ENCODE results near the gene ACCSL. TPM values are rescaled to one million over a fixed set of nuclear protein-coding genes. Genes with fewer than 3 reads are reported as not detected.

Gene ACCSL
- total RNA-seq, 2 donors from 2014 or later: not detected

GRCh38 chr11:44067266-44067665 lies 19.5 kb downstream of the ACCSL start:
- no peaks in the 10 kb centered on the region for H3K4me1 ChIP-seq (ENCODE audit: control insufficient read depth, insufficient read depth, low read length)
- DNase-seq: no peak
- no peaks in the 10 kb centered on the region for H3K27me3 Mint-ChIP-seq (ENCODE audit: insufficient read depth)
- no peak overlapping the region for H3K4me3 ChIP-seq (ENCODE audit: low read length)
- no peaks in the 10 kb centered on the region for H3K36me3 ChIP-seq (ENCODE audit: control insufficient read depth, insufficient read depth, low read length)
- H3K27ac ChIP-seq (ENCODE audit: low read depth, low read length): no peak overlapping the region
- no peak overlapping the region for H3K9ac ChIP-seq (ENCODE audit: extremely low read depth, low read length, poor library complexity, severe bottlenecking)
- peaks cover 21% of the 10 kb centered on the region for H3K4me1 Mint-ChIP-seq
- H3K4me3 Mint-ChIP-seq: peak overlapping the region; percentile 75
- H3K27me3 ChIP-seq (ENCODE audit: control insufficient read depth, insufficient read depth, low read length, poor library complexity, severe bottlenecking): no peaks in the 10 kb centered on the region
- H3K9me3 ChIP-seq (ENCODE audit: control insufficient read depth, low read length): no peaks in the 10 kb centered on the region
- H3K36me3 Mint-ChIP-seq (ENCODE audit: low read depth): peaks cover 10% of the 10 kb centered on the region
- 84 to 85% methylated on average over 5 of the region's 5 CpGs for WGBS, 2 experiments (ENCODE audit: insufficient coverage in 1 of 2, insufficient read length in 1 of 2)
- no peak overlapping the region for H3K27ac Mint-ChIP-seq
- H3K9me3 Mint-ChIP-seq: no peaks in the 10 kb centered on the region
- no peak for TF ChIP-seq CTCF (conservative IDR thresholded peaks at IDR 0.05)

DNA sequence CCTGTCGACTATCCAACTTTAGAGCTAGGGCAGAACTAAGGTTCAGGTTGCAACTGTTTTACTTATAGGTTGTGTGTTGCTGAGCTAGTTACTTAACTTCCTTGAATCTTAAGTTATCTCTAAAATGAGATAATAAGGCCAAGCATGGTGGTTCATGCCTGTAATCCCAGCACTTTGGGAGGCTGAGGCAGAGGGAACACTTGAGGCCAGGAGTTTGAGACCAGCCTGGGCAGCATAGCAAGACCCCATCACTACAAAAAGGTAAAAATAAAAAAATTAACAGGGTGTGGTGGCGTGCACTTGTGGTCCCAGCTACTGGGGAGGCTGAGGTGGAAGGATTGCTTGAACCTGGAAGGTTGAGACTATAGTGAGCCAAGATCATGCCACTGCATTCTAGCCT lies 20.4 kb downstream of the ACCSL start:
- no peaks in the 10 kb centered on the region for H3K27me3 ChIP-seq (ENCODE audit: control insufficient read depth, insufficient read depth, low read length, poor library complexity, severe bottlenecking)
- WGBS, 2 experiments (ENCODE audit: insufficient coverage in 1 of 2, insufficient read length in 1 of 2): 100% methylated on average over 2 of the region's 2 CpGs
- no peaks in the 10 kb centered on the region for H3K9me3 Mint-ChIP-seq
- no peak overlapping the region for H3K4me3 ChIP-seq (ENCODE audit: low read length)
- no peak overlapping the region for H3K4me3 Mint-ChIP-seq
- no peaks in the 10 kb centered on the region for H3K9me3 ChIP-seq (ENCODE audit: control insufficient read depth, low read length)
- H3K4me1 ChIP-seq (ENCODE audit: control insufficient read depth, insufficient read depth, low read length): no peaks in the 10 kb centered on the region
- H3K27ac Mint-ChIP-seq: no peak overlapping the region
- TF ChIP-seq CTCF (conservative IDR thresholded peaks at IDR 0.05): no peak
- H3K36me3 Mint-ChIP-seq (ENCODE audit: low read depth): peaks cover 10% of the 10 kb centered on the region
- no peaks in the 10 kb centered on the region for H3K36me3 ChIP-seq (ENCODE audit: control insufficient read depth, insufficient read depth, low read length)
- H3K27ac ChIP-seq (ENCODE audit: low read depth, low read length): no peak overlapping the region
- H3K27me3 Mint-ChIP-seq (ENCODE audit: insufficient read depth): no peaks in the 10 kb centered on the region
- peak; percentile 2 for DNase-seq
- peaks cover 21% of the 10 kb centered on the region for H3K4me1 Mint-ChIP-seq
- H3K9ac ChIP-seq (ENCODE audit: extremely low read depth, low read length, poor library complexity, severe bottlenecking): no peak overlapping the region

- DNase-seq: peak; percentile 70
Measured at GRCh38 chr11:44071157-44071556, 23.4 kb downstream of the ACCSL start.

More at GRCh38 chr11:44071157-44071556, 23.4 kb downstream of the ACCSL start:
- Histone ChIP-seq H3K4me3 (ENCODE audit: low read length) (no peak overlapping the region), H3K27me3 (ENCODE audit: control insufficient read depth, insufficient read depth, low read length, poor library complexity, severe bottlenecking) (no peaks in the 10 kb centered on the region), H3K36me3 (ENCODE audit: control insufficient read depth, insufficient read depth, low read length) (no peaks in the 10 kb centered on the region), H3K9ac (ENCODE audit: extremely low read depth, low read length, poor library complexity, severe bottlenecking) (no peak overlapping the region), H3K9me3 (ENCODE audit: control insufficient read depth, low read length) (no peaks in the 10 kb centered on the region), H3K4me1 (ENCODE audit: control insufficient read depth, insufficient read depth, low read length) (no peaks in the 10 kb centered on the region), H3K27ac (ENCODE audit: low read depth, low read length) (no peak overlapping the region)
- no peak overlapping the region for H3K4me3 Mint-ChIP-seq
- WGBS, 2 experiments (ENCODE audit: insufficient coverage in 1 of 2, insufficient read length in 1 of 2): 76 to 100% methylated on average over 1 to 3 of the region's 3 CpGs
- H3K4me1 Mint-ChIP-seq: peaks cover 7% of the 10 kb centered on the region
- H3K27me3 Mint-ChIP-seq (ENCODE audit: insufficient read depth): peaks cover 11% of the 10 kb centered on the region
- peaks cover 22% of the 10 kb centered on the region for H3K36me3 Mint-ChIP-seq (ENCODE audit: low read depth)
- H3K27ac Mint-ChIP-seq: no peak overlapping the region
- TF ChIP-seq CTCF (conservative IDR thresholded peaks at IDR 0.05): peak; percentile 59
- no peaks in the 10 kb centered on the region for H3K9me3 Mint-ChIP-seq
